Peyer's patch (tissue), 4 donors: ENCODE data around the gene PDE6H.

Experiments used
- CTCF ChIP-seq, 6 experiments: fragments of 450-650 bp in 4 of 6; fragments of 200-600 bp in 2 of 6; sonication (generic) in 1 of 6; IDR thresholded peaks; one replicate each; pipeline ENCODE4 v1.5.1; 2017 to 2019; ENCODE audit warnings: antibody characterized with exemption in 6 of 6, mild to moderate bottlenecking in 3 of 6, moderate library complexity in 1 of 6
- POLR2A ChIP-seq, 2 donors: fragments of 450-650 bp; IDR thresholded peaks; one replicate each; pipeline ENCODE4 v1.5.1; 2017; ENCODE audit warnings: antibody characterized with exemption in 2 of 2, mild to moderate bottlenecking in 2 of 2, moderate library complexity in 2 of 2

DNA sequence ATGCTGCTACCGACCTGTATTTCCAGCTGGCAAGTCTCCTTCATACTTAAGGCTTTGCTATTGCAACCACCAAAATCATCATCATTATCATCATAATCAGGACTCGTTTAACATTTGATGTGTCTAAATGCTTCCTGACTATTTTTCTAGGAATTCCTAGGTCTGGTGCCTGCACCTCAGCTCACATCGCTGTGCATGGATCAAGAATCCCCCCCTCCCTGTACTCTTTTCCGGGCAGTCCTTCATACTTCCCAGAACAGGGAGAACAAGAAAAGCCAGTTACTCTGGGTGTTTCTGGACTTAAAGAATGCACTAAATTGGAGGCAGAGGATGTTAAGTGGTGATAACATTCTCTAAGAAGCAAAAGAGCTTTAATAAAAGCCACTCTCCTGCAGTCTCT, 43.9 kb upstream of the PDE6H start:
- TF ChIP-seq POLR2A (IDR thresholded peaks at IDR 0.05) (no peak), CTCF (IDR thresholded peaks at IDR 0.05) (no peak)
